HepG2 (cell line): ENCODE data around the gene ARSH. TPM values are rescaled to one million over a fixed set of nuclear protein-coding genes. Genes with fewer than 3 reads are reported as not detected.
"Not testable (repeated sequence)": the region's sequence is repeated elsewhere in the genome, so short reads cannot be mapped to it uniquely, and the experiment has no call there.

Source experiments
- ATAC-seq: fragments of 200-7000 bp; cut with Tn5 transposase; 3 replicates; pipeline ENCODE4 v1.9.1; 2020; ENCODE audit warnings: mild to moderate bottlenecking, moderate library complexity
- BruUV-seq: library from RNA; stranded (reverse); fragments of 400-500 nt; replicated peaks from 2 replicates; lab custom pipeline; 2021; lab: Mats Ljungman, UMichigan
- CTCF ChIA-PET: fragments of 300-600 bp; formaldehyde crosslinking; extraction: SDS; loops from one replicate; lab custom pipeline; 2021; ENCODE audit warnings: low total read pairs, inconsistent platforms, low intra/inter-chr PET ratio; lab: Yijun Ruan, JAX
- POLR2A ChIA-PET: fragments of 350-600 bp; sonication (Branson Sonifier 250); formaldehyde crosslinking; loops from one replicate; lab custom pipeline; 2020; ENCODE audit warnings: antibody characterized with exemption, inconsistent platforms; lab: Yijun Ruan, JAX
- DNase-seq: peaks from one replicate; pipeline ENCODE4 v3.0.0-alpha.2; 2015; ENCODE audit warnings: low spot score
- FAIRE-seq: peaks from 3 replicates; lab custom pipeline; 2011; peaks lifted over from hg19 to GRCh38; lab: Jason Lieb, UNC
- H2AFZ ChIP-seq: one replicate; pipeline ENCODE4 v1.6.1; 2011; ENCODE audit warnings: low read length, inconsistent platforms
- H3K27ac ChIP-seq: fragments of 300-600 bp; 3 replicates; pipeline ENCODE4 v1.8.0; 2011; ENCODE audit warnings: mixed run types, mild to moderate bottlenecking, mixed read lengths, low read length, inconsistent platforms; ENCODE audit not compliant: insufficient read depth; ENCODE audit errors: extremely low read length
- H3K27me3 ChIP-seq, 2 experiments: fragments of 200-600 bp in 1 of 2; 2 replicates in 1 of 2; 3 replicates in 1 of 2; pipeline versions ENCODE4 v1.6.0 to v1.8.0; 2011; ENCODE audit warnings: low read length in 2 of 2, mild to moderate bottlenecking in 2 of 2, moderate library complexity in 2 of 2, inconsistent platforms in 1 of 2; ENCODE audit not compliant: insufficient read depth in 2 of 2, control insufficient read depth in 1 of 2
- H3K36me3 ChIP-seq, 2 experiments: fragments of 200-600 bp in 1 of 2; replicated peaks in 1 of 2; 2 replicates in 1 of 2; 3 replicates in 1 of 2; pipeline versions ENCODE4 v1.5.1 to v1.8.0; 2011; ENCODE audit warnings: low read length in 2 of 2, inconsistent platforms in 1 of 2; ENCODE audit not compliant: insufficient read depth in 2 of 2, control insufficient read depth in 1 of 2
- H3K4me1 ChIP-seq: 2 replicates; pipeline ENCODE4 v1.5.1; 2012; ENCODE audit warnings: low read length, inconsistent platforms; ENCODE audit not compliant: insufficient read depth
- H3K4me2 ChIP-seq: 2 replicates; pipeline ENCODE4 v1.6.0; 2011; ENCODE audit warnings: low read depth, low read length, inconsistent platforms
- H3K4me3 ChIP-seq, 3 experiments: fragments of 200-600 bp in 1 of 3; sonication (generic), shearing (Covaris generic) in 1 of 3; replicated peaks in 1 of 3; 2 replicates each; pipeline ENCODE4 v1.5.1; 2011 to 2016; ENCODE audit warnings: low read length in 3 of 3, inconsistent platforms in 2 of 3, low read depth in 2 of 3, mild to moderate bottlenecking in 2 of 3, control low read depth in 1 of 3, mixed read lengths in 1 of 3; ENCODE audit not compliant: insufficient read depth in 1 of 3
- H3K79me2 ChIP-seq: one replicate; pipeline ENCODE4 v1.6.1; 2011; ENCODE audit warnings: low read length, inconsistent platforms; ENCODE audit not compliant: insufficient read depth
- H3K9ac ChIP-seq: 2 replicates; pipeline ENCODE4 v1.6.0; 2011; ENCODE audit warnings: mild to moderate bottlenecking, low read depth, low read length, inconsistent platforms; ENCODE audit not compliant: insufficient read depth
- H3K9me3 ChIP-seq: 2 replicates; pipeline ENCODE4 v1.5.1; 2012; ENCODE audit warnings: mild to moderate bottlenecking, low read length
- H4K20me1 ChIP-seq: 2 replicates; pipeline ENCODE4 v1.6.0; 2011; ENCODE audit warnings: inconsistent platforms, mild to moderate bottlenecking, low read length, moderate library complexity; ENCODE audit not compliant: insufficient read depth
- ARID5B ChIP-seq: IDR thresholded peaks from 2 replicates; pipeline ENCODE4 v1.4.0; 2020; ENCODE audit warnings: mild to moderate bottlenecking, missing genetic modification reagents
- FOSL2 ChIP-seq: sonication (generic); formaldehyde crosslinking; IDR thresholded peaks from 2 replicates; pipeline ENCODE4 v1.4.0; 2020; ENCODE audit warnings: missing genetic modification reagents
- KAT8 ChIP-seq: IDR thresholded peaks from 2 replicates; pipeline ENCODE4 v1.6.1; 2016; ENCODE audit warnings: missing genetic modification reagents, missing compliant biosample characterization
- ONECUT2 ChIP-seq: sonication (generic); formaldehyde crosslinking; IDR thresholded peaks from 2 replicates; pipeline ENCODE4 v1.4.0; 2020; ENCODE audit warnings: missing genetic modification reagents
- PHF21A ChIP-seq: sonication (generic); formaldehyde crosslinking; IDR thresholded peaks from 2 replicates; pipeline ENCODE4 v1.5.0; 2020; ENCODE audit warnings: mild to moderate bottlenecking, missing genetic modification reagents
- POLR2A ChIP-seq, 2 experiments: IDR thresholded peaks; 2 replicates each; pipeline ENCODE4 v1.6.1; 2011; ENCODE audit warnings: low read depth in 2 of 2, low read length in 2 of 2, mild to moderate bottlenecking in 1 of 2, moderate library complexity in 1 of 2; ENCODE audit not compliant: insufficient read depth in 1 of 2
- SAP130 ChIP-seq: IDR thresholded peaks from 2 replicates; pipeline ENCODE4 v1.6.1; 2016; ENCODE audit warnings: low read depth
- ZFY ChIP-seq: sonication (generic); formaldehyde crosslinking; IDR thresholded peaks from 2 replicates; pipeline ENCODE4 v1.4.0; 2020; ENCODE audit warnings: missing genetic modification reagents
- ZNF331 ChIP-seq: sonication (generic); formaldehyde crosslinking; IDR thresholded peaks from 2 replicates; pipeline ENCODE4 v1.4.0; 2020; ENCODE audit warnings: missing genetic modification reagents
- ZNF770 ChIP-seq: sonication (generic); formaldehyde crosslinking; IDR thresholded peaks from 2 replicates; pipeline ENCODE4 v1.5.0; 2020; ENCODE audit warnings: mild to moderate bottlenecking, missing genetic modification reagents
- WGBS: methylation state at CpG from one replicate; pipeline ENCODE4 v1.1.6; 2017; ENCODE audit warnings: low lambda C conversion rate; 5-methylcytosine and 5-hydroxymethylcytosine counted together
- in situ Hi-C: cut with HindIII; loops from 2 replicates; pipeline ENCODE4 v1.10.0; 2017; ENCODE audit warnings: low pct_unique_long_range_greater_than_20kb; ENCODE audit not compliant: extremely low pct_ligation_motif_present
- intact Hi-C: fragments of 100-400 bp; cut with micrococcal nuclease; formaldehyde crosslinking; loops from one replicate; pipeline ENCODE4 v1.10.0; 2022; ENCODE audit not compliant: unreplicated experiment
- polyA plus RNA-seq, 8 experiments: library from polyadenylated mRNA; depleted of rRNA in 3 of 8; stranded (reverse) in 7 of 8; unstranded in 1 of 8; fragments of >200 nt; fragmentation: Illumina TruSeq in 4 of 8; extraction: Trizol in 4 of 8; gene quantifications; 2 replicates each; pipeline versions ENCODE4 v1.2.1 to v1.2.3, GENCODE V29; 2011 to 2016; ENCODE audit warnings: low read depth in 4 of 8, missing spikeins in 1 of 8, mixed read lengths in 1 of 8; ENCODE audit not compliant: insufficient read depth in 1 of 8
- total RNA-seq, 5 experiments: library from RNA; depleted of rRNA; stranded (reverse); fragments of >200 nt; fragmentation: Illumina TruSeq; extraction: Trizol; gene quantifications; 2 replicates each; pipeline ENCODE4 v1.2.3, GENCODE V29; 2016; ENCODE audit warnings: low read depth in 1 of 5

Gene ARSH
- total and polyA plus RNA-seq, 2 of the 13 experiments (the other 11 are each of a cell fraction or from before 2014, with no cell fraction given), result not detected

- Histone ChIP-seq H3K4me1 (peaks cover 24% of the 10 kb centered on the region), H3K79me2 (peaks cover 24% of the 10 kb centered on the region), H3K4me3 (peak overlapping the region; percentile 67 to 70 (median 70)), H3K27ac (peak overlapping the region; percentile 90), H3K9ac (peak overlapping the region; percentile 72), H3K4me2 (peak overlapping the region; percentile 73)
- H2AFZ ChIP-seq, ATAC-seq, H3K36me3 ChIP-seq, FAIRE-seq, H3K27me3 ChIP-seq, H4K20me1 ChIP-seq, BruUV-seq, in situ Hi-C loops, CTCF ChIA-PET, H3K9me3 ChIP-seq, DNase-seq: not testable (repeated sequence)
- intact Hi-C loops, result loop anchor here (2.0 kb wide), 2 partner anchors 35 to 71 kb away; partner anchors contain the start of gene ARSD
- under 1% methylated on average over 7 of the region's 7 CpGs for whole genome bisulfite sequencing
- POLR2A ChIA-PET, result interaction anchor here (0.6 to 1.9 kb wide), 4 partner anchors 8 to 70 kb away, joined by 3 to 28 read pairs (median 6); partner anchors contain the start of gene ARSD
- TF ChIP-seq ZNF770 (CRISPR knock-in tag) (peak; percentile 93), ONECUT2 (CRISPR knock-in tag) (peak; percentile 31; the same call in 1 of the 2 replicates)
Observed at GRCh38 chrX:2963449-2963848, 42.9 kb upstream of the ARSH start.

- H3K36me3 ChIP-seq, in situ Hi-C loops, H3K27me3 ChIP-seq, H3K9me3 ChIP-seq, H4K20me1 ChIP-seq, BruUV-seq, CTCF ChIA-PET: not testable (repeated sequence)
- Histone ChIP-seq H3K27ac (peak overlapping the region; percentile 90), H3K4me3 (peak overlapping the region; percentile 67 to 70 (median 70)), H3K4me1 (peaks cover 24% of the 10 kb centered on the region), H3K9ac (peak overlapping the region; percentile 72), H2AFZ (peak overlapping the region; percentile 27), H3K79me2 (peaks cover 24% of the 10 kb centered on the region), H3K4me2 (peak overlapping the region; percentile 73)
- intact Hi-C loops, result loop anchor here (2.0 kb wide), 2 partner anchors 35 to 71 kb away; partner anchors contain the start of gene ARSD
- DNase-seq (peak; percentile 84), FAIRE-seq (peak; percentile 99), ATAC-seq (peak; percentile 95)
- POLR2A ChIA-PET, result interaction anchor here (0.6 to 1.9 kb wide), 5 partner anchors 9 to 77 kb away, joined by 3 to 28 read pairs (median 4); partner anchors contain the start of genes ARSD and ARSF
- 0% methylated on average over 6 of the region's 16 CpGs for WGBS
- 0 out of 2 replicates have a peak, but pooled peaks have one; percentile 13 for TF ChIP-seq ZNF331 (CRISPR knock-in tag)
- peak; percentile 14; the same call in 1 of the 2 replicates for TF ChIP-seq ARID5B (CRISPR knock-in tag)
- peak; percentile 64 to 70 for TF ChIP-seq POLR2A (IDR thresholded peaks at IDR 0.05; ENCODE audit: insufficient read depth in 1 of 2, low read depth in 2 of 2, low read length in 2 of 2)
- peak; percentile 66 for TF ChIP-seq FOSL2
- TF ChIP-seq PHF21A (CRISPR knock-in tag), result 0 out of 2 replicates have a peak, but pooled peaks have one; percentile 25
- TF ChIP-seq ZFY, result peak; percentile 65
- TF ChIP-seq SAP130 (CRISPR knock-in tag), result peak; percentile 54
- TF ChIP-seq KAT8 (CRISPR knock-in tag), result 0 out of 2 replicates have a peak, but pooled peaks have one; percentile 28
Observed at GRCh38 chrX:2963992-2964794, 42.2 kb upstream of the ARSH start.
